Measurements from ENCODE around the gene STARD5. TPM values are rescaled to one million over a fixed set of nuclear protein-coding genes. Genes with fewer than 3 reads are reported as not detected.

The STARD5 gene
- total RNA-seq, 2 donors from 2014 or later: 2.0 to 5.4 TPM

- no peaks in the 10 kb centered on the region for H3K4me1 ChIP-seq (ENCODE audit: control insufficient read depth, insufficient read depth, low read length)
- no peak overlapping the region for H3K27ac Mint-ChIP-seq
- no peaks in the 10 kb centered on the region for H3K27me3 Mint-ChIP-seq (ENCODE audit: insufficient read depth)
- no peak overlapping the region for H3K27ac ChIP-seq (ENCODE audit: low read depth, low read length)
- TF ChIP-seq CTCF (conservative IDR thresholded peaks at IDR 0.05): no peak
- H3K27me3 ChIP-seq (ENCODE audit: control insufficient read depth, insufficient read depth, low read length, poor library complexity, severe bottlenecking): no peaks in the 10 kb centered on the region
- no peak for DNase-seq
- peaks cover 2% of the 10 kb centered on the region for H3K4me1 Mint-ChIP-seq
- no peaks in the 10 kb centered on the region for H3K36me3 ChIP-seq (ENCODE audit: control insufficient read depth, insufficient read depth, low read length)
- H3K36me3 Mint-ChIP-seq (ENCODE audit: low read depth): no peaks in the 10 kb centered on the region
- H3K4me3 Mint-ChIP-seq: no peak overlapping the region
- no peaks in the 10 kb centered on the region for H3K9me3 ChIP-seq (ENCODE audit: control insufficient read depth, low read length)
- no peaks in the 10 kb centered on the region for H3K9me3 Mint-ChIP-seq
- H3K4me3 ChIP-seq (ENCODE audit: low read length): no peak overlapping the region
- 90 to 92% methylated on average over 4 to 7 of the region's 7 CpGs for WGBS, 2 experiments (ENCODE audit: insufficient coverage in 1 of 2, insufficient read length in 1 of 2)
- no peak overlapping the region for H3K9ac ChIP-seq (ENCODE audit: extremely low read depth, low read length, poor library complexity, severe bottlenecking)
Measured at GRCh38 chr15:81361891-81362290, 38.0 kb upstream of the STARD5 start.

GRCh38 chr15:81360491-81360890 lies 36.5 kb upstream of the STARD5 start:
- no peak for TF ChIP-seq CTCF (conservative IDR thresholded peaks at IDR 0.05)
- H3K36me3 ChIP-seq (ENCODE audit: control insufficient read depth, insufficient read depth, low read length): no peaks in the 10 kb centered on the region
- H3K9me3 ChIP-seq (ENCODE audit: control insufficient read depth, low read length): no peaks in the 10 kb centered on the region
- H3K27me3 Mint-ChIP-seq (ENCODE audit: insufficient read depth): no peaks in the 10 kb centered on the region
- no peak overlapping the region for H3K27ac Mint-ChIP-seq
- H3K27me3 ChIP-seq (ENCODE audit: control insufficient read depth, insufficient read depth, low read length, poor library complexity, severe bottlenecking): no peaks in the 10 kb centered on the region
- H3K4me1 ChIP-seq (ENCODE audit: control insufficient read depth, insufficient read depth, low read length): no peaks in the 10 kb centered on the region
- no peak for DNase-seq
- no peaks in the 10 kb centered on the region for H3K9me3 Mint-ChIP-seq
- H3K36me3 Mint-ChIP-seq (ENCODE audit: low read depth): no peaks in the 10 kb centered on the region
- no peak overlapping the region for H3K27ac ChIP-seq (ENCODE audit: low read depth, low read length)
- no peak overlapping the region for H3K9ac ChIP-seq (ENCODE audit: extremely low read depth, low read length, poor library complexity, severe bottlenecking)
- H3K4me3 Mint-ChIP-seq: no peak overlapping the region
- peaks cover 2% of the 10 kb centered on the region for H3K4me1 Mint-ChIP-seq
- no peak overlapping the region for H3K4me3 ChIP-seq (ENCODE audit: low read length)
- 87 to 97% methylated on average over 5 of the region's 5 CpGs for WGBS, 2 experiments (ENCODE audit: insufficient coverage in 1 of 2, insufficient read length in 1 of 2)

GRCh38 chr15:81358248-81358647 lies 34.3 kb upstream of the STARD5 start:
- Histone ChIP-seq H3K4me1 (ENCODE audit: control insufficient read depth, insufficient read depth, low read length) (no peaks in the 10 kb centered on the region), H3K27me3 (ENCODE audit: control insufficient read depth, insufficient read depth, low read length, poor library complexity, severe bottlenecking) (no peaks in the 10 kb centered on the region), H3K27ac (ENCODE audit: low read depth, low read length) (no peak overlapping the region), H3K9ac (ENCODE audit: extremely low read depth, low read length, poor library complexity, severe bottlenecking) (no peak overlapping the region), H3K36me3 (ENCODE audit: control insufficient read depth, insufficient read depth, low read length) (no peaks in the 10 kb centered on the region), H3K4me3 (ENCODE audit: low read length) (no peak overlapping the region), H3K9me3 (ENCODE audit: control insufficient read depth, low read length) (no peaks in the 10 kb centered on the region)
- Mint-ChIP-seq H3K27ac (no peak overlapping the region), H3K27me3 (ENCODE audit: insufficient read depth) (no peaks in the 10 kb centered on the region), H3K9me3 (no peaks in the 10 kb centered on the region), H3K4me3 (no peak overlapping the region), H3K36me3 (ENCODE audit: low read depth) (no peaks in the 10 kb centered on the region), H3K4me1 (peaks cover 2% of the 10 kb centered on the region)
- WGBS, 2 experiments (ENCODE audit: insufficient coverage in 1 of 2, insufficient read length in 1 of 2): 93 to 100% methylated on average over 4 to 6 of the region's 6 CpGs
- no peak for TF ChIP-seq CTCF (conservative IDR thresholded peaks at IDR 0.05)
- DNase-seq: no peak
